Ishikawa (cell line): ENCODE measurements around the gene BCAP31.

Experiments
- CEBPB ChIP-seq: IDR thresholded peaks from 2 replicates; pipeline ENCODE4 v1.6.1; 2012
- CREB1 ChIP-seq: IDR thresholded peaks from 2 replicates; pipeline ENCODE4 v1.6.1; 2012; ENCODE audit warnings: low read depth
- EGR1 ChIP-seq: IDR thresholded peaks from 2 replicates; pipeline ENCODE4 v1.6.1; 2012
- EP300 ChIP-seq: IDR thresholded peaks from 2 replicates; pipeline ENCODE4 v1.6.1; 2012; ENCODE audit warnings: borderline replicate concordance
- FOXM1 ChIP-seq: IDR thresholded peaks from 2 replicates; pipeline ENCODE4 v1.6.1; 2012; ENCODE audit warnings: low read depth, borderline replicate concordance
- MAX ChIP-seq: IDR thresholded peaks from 2 replicates; pipeline ENCODE4 v1.6.1; 2012
- NFIC ChIP-seq: IDR thresholded peaks from 2 replicates; pipeline ENCODE4 v1.6.1; 2012
- RAD21 ChIP-seq: IDR thresholded peaks from 2 replicates; pipeline ENCODE4 v1.6.1; 2012; ENCODE audit warnings: low read depth
- TAF1 ChIP-seq: IDR thresholded peaks from 2 replicates; pipeline ENCODE4 v1.6.1; 2012; ENCODE audit warnings: low read depth, mild to moderate bottlenecking
- TCF12 ChIP-seq: IDR thresholded peaks from 2 replicates; pipeline ENCODE4 v1.6.1; 2012; ENCODE audit warnings: low read depth
- TEAD4 ChIP-seq: IDR thresholded peaks from 2 replicates; pipeline ENCODE4 v1.6.1; 2012
- YY1 ChIP-seq: IDR thresholded peaks from 2 replicates; pipeline ENCODE4 v1.6.1; 2012; ENCODE audit warnings: low read depth
- ZBTB7A ChIP-seq: IDR thresholded peaks from 2 replicates; pipeline ENCODE4 v1.6.1; 2012; ENCODE audit warnings: low read depth
- TF ChIP-seq, protein P1 (sequence below): IDR thresholded peaks from 2 replicates; pipeline ENCODE4 v1.6.1; 2012
- TF ChIP-seq, protein P2 (sequence below): IDR thresholded peaks from 2 replicates; pipeline ENCODE4 v1.6.1; 2012; ENCODE audit warnings: low read depth, mild to moderate bottlenecking

The BCAP31 gene

GRCh38 chrX:153724252-153725038 is at the start of gene BCAP31, which contains the start of gene ABCD1:
Gene BCAP31 (minus strand): TSS chrX:153724387. CDS start chrX:153723244, 1,143 bp downstream.
Gene ABCD1 (plus strand): TSS chrX:153724856. CDS start chrX:153725267, 411 bp downstream.
- TF ChIP-seq CREB1 (no peak), EGR1 (no peak), YY1 (no peak), EP300 (no peak), TAF1 (peak; percentile 39), NFIC (no peak)
- TF ChIP-seq, protein P1, sequence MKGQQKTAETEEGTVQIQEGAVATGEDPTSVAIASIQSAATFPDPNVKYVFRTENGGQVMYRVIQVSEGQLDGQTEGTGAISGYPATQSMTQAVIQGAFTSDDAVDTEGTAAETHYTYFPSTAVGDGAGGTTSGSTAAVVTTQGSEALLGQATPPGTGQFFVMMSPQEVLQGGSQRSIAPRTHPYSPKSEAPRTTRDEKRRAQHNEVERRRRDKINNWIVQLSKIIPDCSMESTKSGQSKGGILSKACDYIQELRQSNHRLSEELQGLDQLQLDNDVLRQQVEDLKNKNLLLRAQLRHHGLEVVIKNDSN: no peak

- TF ChIP-seq YY1 (no peak), CEBPB (no peak), CREB1 (no peak), TEAD4 (no peak), RAD21 (no peak)
- TF ChIP-seq, protein P2, sequence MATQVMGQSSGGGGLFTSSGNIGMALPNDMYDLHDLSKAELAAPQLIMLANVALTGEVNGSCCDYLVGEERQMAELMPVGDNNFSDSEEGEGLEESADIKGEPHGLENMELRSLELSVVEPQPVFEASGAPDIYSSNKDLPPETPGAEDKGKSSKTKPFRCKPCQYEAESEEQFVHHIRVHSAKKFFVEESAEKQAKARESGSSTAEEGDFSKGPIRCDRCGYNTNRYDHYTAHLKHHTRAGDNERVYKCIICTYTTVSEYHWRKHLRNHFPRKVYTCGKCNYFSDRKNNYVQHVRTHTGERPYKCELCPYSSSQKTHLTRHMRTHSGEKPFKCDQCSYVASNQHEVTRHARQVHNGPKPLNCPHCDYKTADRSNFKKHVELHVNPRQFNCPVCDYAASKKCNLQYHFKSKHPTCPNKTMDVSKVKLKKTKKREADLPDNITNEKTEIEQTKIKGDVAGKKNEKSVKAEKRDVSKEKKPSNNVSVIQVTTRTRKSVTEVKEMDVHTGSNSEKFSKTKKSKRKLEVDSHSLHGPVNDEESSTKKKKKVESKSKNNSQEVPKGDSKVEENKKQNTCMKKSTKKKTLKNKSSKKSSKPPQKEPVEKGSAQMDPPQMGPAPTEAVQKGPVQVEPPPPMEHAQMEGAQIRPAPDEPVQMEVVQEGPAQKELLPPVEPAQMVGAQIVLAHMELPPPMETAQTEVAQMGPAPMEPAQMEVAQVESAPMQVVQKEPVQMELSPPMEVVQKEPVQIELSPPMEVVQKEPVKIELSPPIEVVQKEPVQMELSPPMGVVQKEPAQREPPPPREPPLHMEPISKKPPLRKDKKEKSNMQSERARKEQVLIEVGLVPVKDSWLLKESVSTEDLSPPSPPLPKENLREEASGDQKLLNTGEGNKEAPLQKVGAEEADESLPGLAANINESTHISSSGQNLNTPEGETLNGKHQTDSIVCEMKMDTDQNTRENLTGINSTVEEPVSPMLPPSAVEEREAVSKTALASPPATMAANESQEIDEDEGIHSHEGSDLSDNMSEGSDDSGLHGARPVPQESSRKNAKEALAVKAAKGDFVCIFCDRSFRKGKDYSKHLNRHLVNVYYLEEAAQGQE: no peak
These were observed 49.0 kb upstream of the BCAP31 start for GRCh38 chrX:153773218-153773611.

DNA sequence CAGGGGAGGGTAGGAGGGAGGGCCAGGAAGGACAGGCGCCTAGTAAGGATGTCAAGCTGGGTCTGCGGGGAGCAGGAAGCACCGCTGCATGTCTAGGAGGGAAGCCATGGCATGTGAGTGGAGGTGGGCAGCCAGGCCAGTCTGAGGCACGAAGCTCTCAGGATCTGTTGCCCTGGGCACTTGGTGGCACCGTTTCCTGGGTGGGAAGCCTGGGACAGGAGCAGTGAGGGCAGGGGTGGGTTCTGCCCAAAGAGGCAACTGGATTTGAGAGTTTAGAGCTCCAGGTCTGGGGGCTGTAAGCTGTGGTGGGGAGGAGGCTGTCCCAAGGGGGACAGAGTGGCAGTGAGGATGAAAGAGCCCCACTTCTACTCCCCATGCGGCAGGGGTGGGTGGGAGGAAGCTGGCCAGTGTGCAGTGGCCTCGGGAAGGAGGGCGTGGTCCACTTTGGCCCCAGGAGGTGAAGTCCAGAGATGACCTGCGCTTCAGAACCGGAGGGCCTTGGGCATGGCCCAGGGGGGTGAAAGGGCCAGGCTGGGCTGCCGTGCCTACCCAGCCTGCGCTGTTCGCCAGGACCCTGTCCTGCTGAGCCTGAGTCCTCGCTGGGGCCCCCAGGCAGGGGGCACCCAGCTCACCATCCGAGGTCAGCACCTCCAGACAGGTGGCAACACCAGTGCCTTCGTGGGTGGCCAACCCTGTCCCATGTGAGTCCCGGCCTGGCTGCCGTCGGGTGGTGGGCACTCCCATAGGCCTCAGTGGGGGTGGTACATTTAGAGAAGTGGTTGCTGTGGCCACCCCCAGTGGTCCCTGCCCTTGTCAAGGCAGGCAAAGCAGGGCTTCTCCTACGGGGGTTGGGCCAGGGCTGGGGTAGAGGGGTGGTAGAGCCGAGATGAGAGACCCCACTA is 48.4 kb upstream of the BCAP31 start:
- TF ChIP-seq, protein P1: no peak
- TF ChIP-seq, protein P2: no peak
- TF ChIP-seq TEAD4: no peak
- TF ChIP-seq CEBPB: no peak
- TF ChIP-seq ZBTB7A: no peak

DNA sequence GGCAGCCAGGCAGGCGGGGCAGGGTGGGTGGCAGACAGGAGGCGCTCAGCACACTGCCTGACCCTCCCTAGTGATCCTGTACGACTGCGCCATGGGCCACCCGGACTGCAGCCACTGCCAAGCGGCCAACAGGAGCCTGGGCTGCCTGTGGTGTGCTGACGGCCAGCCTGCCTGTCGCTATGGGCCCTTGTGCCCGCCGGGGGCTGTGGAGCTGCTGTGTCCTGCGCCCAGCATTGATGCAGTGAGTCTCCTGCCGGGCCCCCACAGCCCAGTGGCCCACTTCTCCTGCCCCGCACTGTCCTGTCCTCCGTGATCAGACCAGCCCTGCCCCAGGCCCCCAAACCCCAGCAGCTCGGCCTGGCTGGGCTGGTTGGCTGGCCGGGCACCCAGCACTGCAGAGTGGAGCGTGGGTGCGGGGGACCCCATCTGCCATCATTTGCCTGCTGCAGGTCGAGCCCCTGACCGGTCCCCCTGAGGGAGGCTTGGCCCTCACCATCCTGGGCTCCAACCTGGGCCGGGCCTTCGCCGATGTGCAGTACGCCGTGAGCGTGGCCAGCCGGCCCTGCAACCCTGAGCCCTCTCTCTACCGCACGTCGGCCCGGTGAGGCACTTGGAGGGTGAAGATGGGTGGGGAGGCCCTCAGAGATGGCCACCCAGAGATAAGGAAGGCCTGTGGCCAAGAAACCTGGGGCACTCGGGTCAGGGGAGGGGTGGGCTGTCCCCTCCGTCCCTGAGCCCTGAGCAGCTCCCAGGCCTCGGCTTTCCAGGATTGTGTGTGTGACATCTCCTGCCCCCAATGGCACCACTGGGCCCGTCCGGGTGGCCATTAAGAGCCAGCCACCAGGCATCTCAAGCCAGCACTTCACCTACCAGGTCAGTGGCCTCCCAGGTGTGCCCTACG is 47.5 kb upstream of the BCAP31 start:
- TF ChIP-seq EGR1 (no peak), TAF1 (no peak), RAD21 (no peak), NFIC (no peak), TCF12 (no peak), FOXM1 (no peak), EP300 (no peak), CEBPB (no peak)
- TF ChIP-seq, protein P1: no peak

GRCh38 chrX:153770601-153771414 is 46.6 kb upstream of the BCAP31 start:
- TF ChIP-seq FOXM1 (no peak), CEBPB (no peak), RAD21 (no peak), TEAD4 (no peak), EP300 (no peak), NFIC (no peak), TAF1 (no peak), ZBTB7A (no peak), TCF12 (no peak), CREB1 (no peak), MAX (no peak)
- TF ChIP-seq, protein P2: no peak
- TF ChIP-seq, protein P1: no peak
